CD4-positive, alpha-beta T cell treated with Interleukin-17A for 4 hours (primary cell): ENCODE measurements around the gene RFC5.
"Not testable (repeated sequence)": the region's sequence is repeated elsewhere in the genome, so short reads cannot be mapped to it uniquely, and the experiment has no call there.

ENCODE experiments used
- DNase-seq: peaks from one replicate; pipeline ENCODE4 v3.0.0-alpha.2; 2020; ENCODE audit warnings: mixed read lengths

Gene RFC5, protein sequence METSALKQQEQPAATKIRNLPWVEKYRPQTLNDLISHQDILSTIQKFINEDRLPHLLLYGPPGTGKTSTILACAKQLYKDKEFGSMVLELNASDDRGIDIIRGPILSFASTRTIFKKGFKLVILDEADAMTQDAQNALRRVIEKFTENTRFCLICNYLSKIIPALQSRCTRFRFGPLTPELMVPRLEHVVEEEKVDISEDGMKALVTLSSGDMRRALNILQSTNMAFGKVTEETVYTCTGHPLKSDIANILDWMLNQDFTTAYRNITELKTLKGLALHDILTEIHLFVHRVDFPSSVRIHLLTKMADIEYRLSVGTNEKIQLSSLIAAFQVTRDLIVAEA

DNA sequence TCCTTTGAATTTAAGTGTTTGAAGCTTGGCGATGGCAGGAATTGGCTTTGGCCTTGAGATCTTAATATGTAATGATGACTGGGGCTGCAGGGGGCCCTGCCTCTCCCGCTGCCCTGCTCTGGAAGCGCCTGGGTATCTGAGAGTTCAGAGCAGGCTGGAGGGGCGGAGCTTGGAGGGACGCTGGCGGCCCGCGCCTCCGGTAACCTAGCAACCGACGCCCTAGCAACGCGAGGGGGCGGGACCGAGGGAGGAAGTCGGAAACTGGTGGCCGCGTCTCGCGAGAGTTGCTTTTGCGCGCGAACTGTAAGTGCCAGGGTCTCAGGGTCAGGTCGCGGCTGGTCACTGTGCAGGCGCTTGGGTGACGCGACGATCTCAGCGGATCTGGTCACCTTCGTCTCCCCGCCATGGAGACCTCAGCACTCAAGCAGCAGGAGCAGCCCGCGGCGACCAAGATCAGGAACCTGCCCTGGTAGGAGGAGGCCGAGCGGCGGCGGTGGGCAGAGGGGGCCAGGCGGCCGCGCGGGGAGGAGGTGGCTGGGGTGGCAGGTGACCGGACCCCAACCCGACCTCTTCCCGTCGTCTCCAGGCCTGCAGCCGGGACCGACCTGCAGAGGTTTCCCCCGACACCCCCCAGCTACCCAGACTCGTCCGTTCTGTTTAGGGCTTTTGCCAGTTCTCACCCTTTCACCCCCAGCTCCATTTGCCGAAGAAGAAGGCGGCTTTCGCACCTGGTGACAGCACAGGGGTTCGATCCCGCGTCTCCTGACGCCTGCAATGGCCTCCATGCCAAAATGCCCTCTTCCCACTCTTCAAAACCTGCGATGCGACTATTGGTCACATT, at the start of gene RFC5:
Gene RFC5 (plus strand): TSS at position 280 of the 841 bp plus-strand sequence. CDS start 125 bp downstream, at position 405.
- DNase-seq: peak; percentile 98

DNA sequence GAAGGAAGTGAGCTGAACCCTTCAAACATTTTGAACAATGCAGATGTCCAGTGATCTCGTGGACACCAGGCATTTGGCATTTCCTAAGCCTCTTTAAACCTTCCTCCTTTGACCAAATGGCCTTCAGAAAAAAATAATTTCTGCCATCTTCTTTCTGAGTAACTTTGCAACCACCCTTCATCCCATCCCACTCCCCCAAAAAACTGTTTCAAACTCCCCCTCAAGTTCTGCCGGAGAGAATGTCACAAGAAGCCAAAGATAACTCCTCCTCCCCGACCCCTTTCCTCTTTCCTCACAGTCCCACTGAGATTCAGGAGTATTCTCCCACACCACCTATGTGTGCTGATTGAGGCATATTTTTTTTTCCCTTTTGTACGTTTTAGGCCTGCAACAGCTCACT, 49.5 kb upstream of the RFC5 start:
- no peak for DNase-seq

DNA sequence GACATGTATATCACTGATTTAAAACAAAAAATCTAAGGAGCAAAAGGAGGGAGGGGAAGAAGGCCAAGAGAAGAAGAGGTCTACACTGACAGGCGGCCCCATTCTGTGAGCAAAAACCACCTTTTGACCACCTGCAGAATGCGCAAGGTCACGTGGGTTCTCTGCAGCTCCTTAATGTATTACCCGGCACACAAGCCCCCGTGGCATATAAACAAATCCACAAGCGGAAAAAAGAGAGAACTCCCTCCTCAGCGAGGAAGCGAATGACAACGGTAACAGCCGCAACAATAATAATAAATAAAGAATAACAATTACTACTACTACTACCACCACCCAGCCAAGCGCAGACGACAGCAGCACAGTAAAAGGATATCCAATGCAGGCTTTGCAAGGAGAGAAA, 49.0 kb upstream of the RFC5 start:
- no peak for DNase-seq

DNA sequence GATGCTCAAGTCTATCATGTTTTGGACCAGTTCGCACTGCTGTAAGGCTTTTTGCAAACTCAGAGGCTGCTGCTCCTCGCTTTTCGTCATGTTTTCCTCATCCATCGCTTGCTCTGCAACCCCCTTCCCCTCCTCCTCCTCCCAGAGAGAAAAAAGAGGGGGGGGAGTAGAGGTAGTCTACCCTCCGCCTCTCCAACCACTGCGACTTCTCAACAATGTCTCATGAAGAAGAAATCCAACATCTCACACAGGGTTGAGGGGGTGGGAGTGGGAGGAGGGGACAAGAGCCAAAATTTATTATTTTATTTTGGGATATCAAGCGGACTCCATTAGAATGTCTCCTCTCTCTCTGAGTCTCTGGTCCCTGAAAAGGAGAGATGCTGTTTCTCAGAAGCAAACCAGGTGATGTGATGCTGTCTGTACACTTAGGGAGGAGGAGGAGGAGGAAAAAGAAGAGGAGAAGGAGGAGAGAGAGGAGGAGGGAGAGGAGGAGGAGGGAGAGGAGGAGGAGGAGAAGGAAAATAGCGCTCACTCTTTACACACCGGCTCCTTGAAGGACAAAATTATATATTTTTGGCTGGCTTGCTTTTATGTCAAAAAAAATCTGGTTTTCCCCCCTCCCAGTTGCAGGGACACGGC, 48.2 kb upstream of the RFC5 start:
- DNase-seq: no peak

DNA sequence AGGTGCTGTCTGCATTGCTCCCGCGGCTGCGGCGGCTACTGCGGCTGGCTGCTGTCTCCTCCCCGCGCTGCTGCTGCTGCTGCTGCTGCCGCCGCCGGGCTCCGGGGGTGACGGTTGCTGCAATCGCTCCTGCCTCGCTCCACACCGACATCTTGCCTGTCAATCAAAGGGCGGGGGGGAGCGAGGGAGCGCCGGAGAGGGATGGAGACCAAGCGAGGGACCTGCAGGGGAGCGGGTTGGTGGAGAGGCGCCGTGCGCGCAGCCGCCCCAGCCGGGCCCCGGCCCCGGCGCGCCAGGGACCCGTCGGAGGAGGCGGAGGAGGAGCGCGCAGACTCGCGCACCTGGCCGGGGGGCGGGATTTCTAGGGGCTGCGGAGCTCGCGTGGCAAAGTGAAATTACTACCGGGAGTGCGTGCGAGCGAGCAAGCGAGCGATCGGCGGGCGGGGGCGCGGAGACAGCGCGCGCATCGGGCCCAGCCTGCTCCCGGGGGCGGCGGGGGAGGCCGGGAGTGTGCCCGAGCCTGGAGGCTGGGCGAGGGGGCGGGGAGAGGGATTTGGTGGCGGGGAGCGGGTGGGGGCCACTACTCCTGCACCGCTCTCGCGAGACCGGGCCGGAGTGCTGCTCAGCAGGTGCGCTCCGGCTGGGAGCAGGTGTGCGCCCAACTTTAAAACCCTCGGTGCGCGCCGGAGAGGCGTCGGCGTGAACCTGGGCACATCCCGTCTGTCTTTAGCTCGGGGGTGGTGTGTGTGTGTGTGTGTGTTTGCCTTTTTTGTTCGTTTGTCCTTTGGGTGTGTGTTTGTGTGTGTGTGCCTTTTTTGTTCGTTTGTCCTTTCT, 47.5 kb upstream of the RFC5 start, which contains the start of gene KSR2:
Gene KSR2 (minus strand): TSS at position 165 of the 834 bp plus-strand sequence. CDS start 735 bp downstream, outside the sequence.
- peak; percentile 44 for DNase-seq

DNA sequence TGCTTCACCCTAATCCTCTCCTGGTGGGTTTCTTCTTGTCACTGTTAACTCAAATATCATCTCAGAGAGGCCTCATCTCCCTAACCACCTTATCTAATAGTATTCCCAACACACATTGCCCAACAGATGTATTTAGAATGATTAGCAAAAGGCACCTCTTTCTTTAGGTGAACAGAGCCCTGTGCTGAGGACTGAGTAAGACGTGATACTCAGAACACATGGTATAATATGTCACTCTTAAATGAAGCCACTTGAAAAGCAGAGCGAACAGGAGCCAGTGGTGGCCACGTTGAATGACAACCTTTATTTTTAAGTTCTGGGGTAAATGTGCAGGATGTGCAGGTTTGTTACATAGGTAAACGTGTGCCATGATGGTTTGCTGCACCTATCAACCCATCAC, 46.2 kb upstream of the RFC5 start:
- no peak for DNase-seq

DNA sequence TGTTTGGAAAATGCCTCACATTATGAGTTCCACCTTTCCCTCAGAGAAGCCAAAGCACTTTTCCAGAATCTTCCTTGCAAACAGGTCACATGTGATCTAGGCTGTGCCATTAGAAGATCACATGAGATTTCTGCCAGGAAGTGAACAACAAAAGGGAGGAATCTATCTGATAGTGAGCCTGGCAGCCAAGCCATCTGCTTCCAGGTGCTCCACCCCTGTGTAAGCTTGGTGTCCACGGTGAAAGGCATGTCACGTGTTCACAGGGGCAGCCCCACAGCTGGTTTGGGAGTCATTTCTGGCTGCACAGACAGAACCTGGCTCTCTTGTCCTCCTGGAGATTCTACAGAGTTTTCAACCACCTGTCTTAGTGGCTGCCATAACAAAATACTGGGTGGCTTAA, 44.2 kb upstream of the RFC5 start:
- no peak for DNase-seq

DNA sequence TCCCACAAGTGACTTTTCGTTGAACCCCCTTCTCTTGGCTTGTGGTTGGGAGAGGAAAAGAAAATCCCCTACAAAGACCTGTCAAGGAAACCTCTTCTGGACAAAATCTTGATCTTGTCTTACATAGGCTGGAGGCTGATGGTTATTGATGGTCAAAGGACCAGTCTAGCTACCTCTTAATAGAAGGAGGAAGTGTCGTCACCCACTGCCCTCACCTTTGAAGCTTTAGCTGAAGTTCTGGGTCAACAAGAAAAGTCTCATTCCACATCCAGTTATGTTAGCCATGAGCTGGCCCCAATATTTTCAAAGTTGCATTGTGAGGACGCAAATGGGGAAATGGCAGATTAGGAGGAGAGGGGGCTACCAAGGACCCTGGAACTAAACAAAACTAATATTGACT, 41.5 kb upstream of the RFC5 start:
- no peak for DNase-seq

DNA sequence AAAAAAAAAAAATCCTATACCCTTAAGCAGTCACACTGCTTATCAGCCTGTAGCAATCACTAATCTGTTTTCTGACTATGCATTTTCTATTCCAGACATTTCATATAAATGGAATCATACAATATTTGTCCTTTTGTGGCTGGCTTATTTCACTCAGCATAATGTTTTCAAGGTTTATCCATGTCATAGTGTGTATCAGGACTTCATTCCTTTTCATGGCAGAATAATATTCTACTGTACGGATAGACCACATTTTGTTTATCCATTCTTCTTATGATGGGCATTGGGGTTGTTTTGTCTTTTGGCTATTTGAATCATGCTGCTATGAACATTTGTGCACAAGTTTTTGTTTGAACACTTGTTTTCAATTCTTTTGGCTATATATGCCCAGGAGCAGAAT, 39.1 kb upstream of the RFC5 start:
- no peak for DNase-seq

DNA sequence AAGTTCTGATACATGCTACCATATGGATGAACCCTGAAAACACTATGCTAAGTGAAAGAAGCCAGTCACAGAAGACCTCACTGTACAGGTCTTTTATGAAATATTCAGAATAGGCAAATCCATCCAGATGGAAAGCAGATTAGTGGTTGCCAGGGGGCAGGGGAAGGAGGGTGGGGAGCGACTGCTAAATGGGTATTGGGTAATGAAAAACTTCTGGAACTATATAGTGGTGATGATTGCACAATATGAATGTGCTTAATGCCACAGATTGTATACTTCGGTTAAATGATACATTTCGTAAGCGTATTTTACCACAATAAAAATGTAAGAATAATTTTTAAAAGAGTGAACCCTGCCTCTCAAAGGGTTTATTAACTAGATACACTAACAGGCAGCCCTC, 35.9 kb upstream of the RFC5 start:
- no peak for DNase-seq

DNA sequence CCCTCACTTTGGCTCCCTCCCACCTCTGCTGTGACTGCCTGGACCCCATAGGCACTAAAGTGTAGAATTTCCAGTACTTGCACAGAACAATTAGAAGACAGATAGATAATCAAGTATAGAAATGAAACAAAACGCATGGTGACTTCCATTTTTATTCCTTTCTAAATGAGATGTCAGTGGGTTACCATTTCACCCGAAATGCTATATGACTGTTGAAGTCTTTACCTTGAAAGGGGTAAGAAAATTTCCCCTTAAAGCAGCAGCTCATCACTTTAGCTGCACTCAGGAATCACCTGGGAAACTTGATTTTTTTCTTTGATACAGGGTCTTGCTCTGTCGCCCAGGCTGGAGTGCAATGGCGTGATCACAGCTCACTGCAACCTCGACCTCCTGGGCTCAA, 35.2 kb upstream of the RFC5 start:
- no peak for DNase-seq

DNA sequence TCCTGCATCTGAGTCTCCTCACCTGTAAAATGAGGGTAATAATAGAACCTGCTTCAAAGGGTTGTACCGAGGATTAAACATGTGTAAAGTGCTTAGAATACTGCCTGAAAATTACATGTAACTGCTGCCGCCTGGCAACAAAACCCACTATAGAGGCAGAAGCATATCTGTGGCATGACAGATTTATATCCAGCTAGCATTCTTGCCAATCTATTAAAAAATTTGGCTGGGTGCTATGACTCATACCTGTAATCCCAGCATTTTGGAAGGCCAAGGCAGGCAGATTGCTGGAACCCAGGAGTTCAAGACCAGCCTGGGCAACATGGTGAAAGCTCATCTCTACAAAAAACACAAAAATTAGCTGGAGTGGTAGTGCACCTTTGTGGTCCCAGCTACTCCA, 31.3 kb upstream of the RFC5 start:
- DNase-seq: no peak

DNA sequence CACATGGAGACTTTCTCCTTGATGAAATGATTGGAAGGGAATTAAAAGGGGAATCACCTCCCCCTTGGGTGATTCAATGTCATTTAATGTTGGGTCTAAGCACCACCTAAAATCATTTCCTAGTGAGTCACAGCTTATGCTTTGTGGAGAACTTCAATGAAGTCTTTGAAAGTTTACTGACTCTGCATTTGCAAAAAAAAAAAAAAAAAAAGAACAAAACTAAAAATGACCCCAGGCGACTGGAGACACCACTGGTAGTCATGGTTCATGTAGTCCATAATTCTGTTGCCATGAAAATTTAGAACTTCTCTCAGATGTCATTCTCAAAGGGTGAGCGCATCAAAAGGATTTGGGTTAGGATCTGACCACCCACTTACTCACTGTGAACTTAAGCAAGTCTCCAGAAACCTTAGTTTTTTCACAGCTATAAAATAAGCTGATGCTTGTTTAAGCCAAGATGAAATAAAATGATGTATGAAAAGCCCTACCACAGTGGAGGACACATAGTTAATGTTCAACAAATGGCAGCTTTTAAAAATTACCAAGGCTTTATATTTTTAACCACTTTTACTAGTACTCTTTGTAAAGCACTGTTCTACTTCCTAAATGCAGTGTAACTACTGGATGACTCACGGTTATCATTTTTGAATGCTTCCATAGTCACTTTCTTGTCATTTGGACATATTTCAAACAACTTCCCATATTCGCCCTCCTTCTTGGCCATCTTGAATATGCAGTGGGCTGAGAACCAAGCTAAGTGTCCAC, 29.6 kb upstream of the RFC5 start:
- DNase-seq: no peak

DNA sequence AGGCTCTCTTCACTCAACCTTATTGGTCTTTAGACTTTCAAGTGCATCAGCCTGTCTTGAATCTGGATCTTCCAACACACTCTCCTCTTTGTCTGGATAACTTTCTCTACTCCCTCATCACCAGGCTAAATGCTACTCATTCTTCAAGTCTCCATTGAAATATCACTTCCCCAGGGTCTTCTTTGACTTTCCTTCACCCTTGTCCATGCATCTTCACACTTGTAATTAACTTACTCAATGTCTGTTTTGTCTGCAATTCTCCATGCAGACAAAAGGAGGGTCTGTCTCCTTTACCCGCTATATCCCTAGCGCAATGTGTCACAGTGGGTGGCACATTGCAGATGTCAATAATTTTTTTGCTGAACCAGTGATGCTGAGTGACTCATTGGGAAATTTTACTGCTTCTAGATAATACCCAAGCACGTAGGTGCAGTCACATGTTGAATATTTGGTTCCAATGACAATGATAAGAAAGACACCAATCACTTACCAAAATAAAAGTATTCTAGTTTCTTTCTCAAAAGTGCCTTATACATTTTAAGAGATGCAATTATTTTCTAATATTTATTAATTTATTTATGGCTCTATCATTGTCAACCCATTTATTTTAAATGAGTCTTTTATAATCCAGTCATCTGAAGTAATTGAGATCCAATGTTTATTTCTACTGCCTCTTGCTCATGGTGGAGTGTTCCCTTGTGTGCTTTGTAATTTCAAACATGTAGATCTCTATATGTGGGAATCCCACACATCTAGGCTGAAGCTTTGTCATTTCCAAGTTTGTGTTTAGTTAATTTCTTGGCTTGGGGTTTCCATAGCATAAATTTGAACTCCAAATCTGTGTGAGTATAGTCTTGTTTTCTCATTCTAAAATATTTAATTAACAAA, 21.7 kb upstream of the RFC5 start:
- DNase-seq: no peak

DNA sequence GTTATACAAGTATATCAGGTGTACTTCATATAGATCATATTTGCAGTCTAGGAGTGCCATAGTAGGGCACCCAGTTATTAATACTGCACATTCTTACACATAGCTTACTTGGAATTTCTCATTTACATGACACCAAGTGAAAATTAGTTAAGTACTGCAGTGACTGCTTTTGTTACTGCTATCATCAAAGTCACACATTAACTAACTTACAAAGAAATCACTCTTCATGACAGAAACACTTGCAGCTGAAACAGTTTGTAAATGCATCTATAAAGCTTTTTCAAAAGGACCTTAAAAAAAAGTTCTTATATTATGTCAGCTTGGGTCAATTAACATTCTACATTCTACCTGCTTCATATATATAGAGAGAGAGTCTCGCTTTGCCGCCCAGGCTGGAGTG, 17.8 kb upstream of the RFC5 start:
- no peak for DNase-seq

DNA sequence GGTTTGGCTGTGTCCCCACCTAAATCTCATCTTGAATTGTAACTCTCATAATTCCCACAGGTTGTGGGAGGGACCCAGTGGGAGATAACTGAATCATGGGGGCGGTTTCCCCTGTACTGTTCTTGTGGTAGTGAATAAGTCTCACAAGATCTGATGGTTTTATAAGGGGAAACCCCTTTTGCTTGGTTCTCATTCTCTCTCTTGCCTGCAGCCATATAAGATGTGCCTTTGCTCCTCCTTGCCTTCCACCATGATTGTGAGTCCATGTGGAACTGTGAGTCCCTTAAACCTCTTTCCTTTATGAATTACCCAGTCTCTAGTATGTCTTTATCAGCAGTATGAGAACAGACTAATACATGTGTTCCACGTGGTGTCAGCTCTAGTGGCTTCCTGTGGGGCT, 16.7 kb upstream of the RFC5 start:
- DNase-seq: not testable (repeated sequence)

DNA sequence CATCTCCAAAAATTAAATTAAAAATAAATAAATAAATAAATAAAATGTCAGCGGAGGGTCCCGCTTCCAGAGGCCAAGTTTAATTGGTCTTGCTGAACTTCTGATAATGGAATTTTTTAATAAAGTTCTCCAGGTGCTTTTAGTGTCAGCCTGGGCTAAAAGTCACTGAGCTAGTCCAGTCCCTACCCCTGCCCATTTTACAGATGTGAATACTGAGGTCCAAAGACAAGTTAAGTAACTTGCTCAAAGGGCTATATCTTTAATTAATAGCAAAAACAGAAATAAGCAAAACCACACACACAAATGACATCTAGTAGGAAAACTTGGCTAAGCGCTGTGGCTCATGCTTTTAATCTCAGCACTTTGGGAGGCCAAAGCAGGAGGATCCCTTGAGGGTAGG, 5.6 kb upstream of the RFC5 start:
- DNase-seq: no peak

DNA sequence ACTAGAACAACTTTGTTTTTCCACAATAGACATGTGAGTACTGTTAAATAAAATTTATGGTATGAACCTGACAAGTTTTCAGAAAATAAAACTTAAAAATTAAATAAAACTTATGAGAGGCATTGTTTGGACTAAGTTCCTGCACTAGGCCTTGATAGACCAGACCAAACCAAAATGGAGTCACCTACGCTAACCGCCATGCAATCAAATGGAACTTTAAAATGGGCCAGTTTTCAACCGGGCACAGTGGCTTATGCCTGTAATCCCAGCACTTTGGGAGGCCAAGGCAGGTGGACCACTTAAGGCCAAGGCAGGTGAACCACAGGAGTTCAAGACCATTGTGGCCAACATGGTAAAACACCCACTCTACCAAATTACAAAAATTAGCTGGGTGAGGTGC, 5.1 kb upstream of the RFC5 start:
- DNase-seq: no peak

DNA sequence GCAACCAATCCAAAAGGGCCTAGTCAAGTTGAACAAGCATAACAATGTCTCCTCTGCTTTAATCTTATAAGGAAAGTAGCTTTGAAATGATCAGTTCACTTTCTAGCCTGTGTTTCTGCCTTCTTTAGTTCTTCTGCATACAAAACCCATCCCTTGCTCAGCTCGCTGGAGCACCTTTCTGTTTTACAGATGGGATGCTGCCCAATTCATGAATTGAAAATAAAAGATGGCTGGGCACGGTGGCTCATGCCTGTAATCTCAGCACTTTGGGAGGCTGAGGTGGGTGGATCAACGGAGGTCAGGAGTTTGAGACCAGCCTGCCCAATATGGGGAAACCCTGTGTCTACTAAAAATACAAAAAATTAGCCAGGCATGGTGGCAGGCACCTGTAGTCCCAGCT, 4.5 kb upstream of the RFC5 start:
- DNase-seq: no peak

DNA sequence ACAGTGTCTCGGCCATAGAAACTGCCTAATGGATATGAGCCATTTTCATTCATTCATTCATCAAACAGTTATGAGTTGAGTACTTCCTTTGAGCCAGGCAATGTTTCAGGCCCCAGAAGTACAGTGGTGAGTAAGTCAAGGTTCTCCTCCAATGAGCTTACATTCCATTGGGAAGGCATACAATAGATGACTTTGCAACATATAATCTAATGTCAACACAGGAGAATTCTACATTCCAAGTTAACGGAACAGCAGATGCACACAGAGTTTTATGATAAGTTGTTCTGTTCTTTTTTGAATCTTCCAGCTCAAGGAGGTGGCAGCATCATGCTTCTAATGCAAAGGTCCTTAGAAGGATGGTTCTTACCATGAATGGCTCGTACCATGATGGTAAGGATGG, 3.2 kb upstream of the RFC5 start:
- DNase-seq: no peak

DNA sequence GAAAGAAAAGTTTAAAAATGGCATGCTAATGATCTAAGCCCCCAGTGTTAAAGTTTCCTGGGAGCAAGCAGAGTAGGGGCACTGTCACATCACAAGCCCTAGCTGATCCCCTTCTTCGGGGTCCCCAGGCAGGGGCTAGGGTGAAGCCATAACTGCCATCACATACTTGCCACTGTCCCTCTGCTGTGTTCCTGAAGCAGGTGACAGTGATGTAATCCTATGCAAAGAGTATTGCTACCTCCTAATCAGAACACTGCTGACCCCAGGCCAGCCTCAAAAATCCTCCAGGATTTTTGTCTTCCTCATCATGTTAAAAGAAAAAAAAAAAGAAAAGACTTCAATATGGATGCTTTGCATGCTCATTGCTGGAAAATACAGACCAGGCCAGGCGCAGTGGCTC, 1.2 kb upstream of the RFC5 start:
- DNase-seq: no peak
